Measurements from ENCODE around the gene GNA15.

GRCh38 chr19:3185461-3186159 is 49.8 kb downstream of the GNA15 start, which contains the start of gene NCLN:
- TF ChIP-seq, protein P1, sequence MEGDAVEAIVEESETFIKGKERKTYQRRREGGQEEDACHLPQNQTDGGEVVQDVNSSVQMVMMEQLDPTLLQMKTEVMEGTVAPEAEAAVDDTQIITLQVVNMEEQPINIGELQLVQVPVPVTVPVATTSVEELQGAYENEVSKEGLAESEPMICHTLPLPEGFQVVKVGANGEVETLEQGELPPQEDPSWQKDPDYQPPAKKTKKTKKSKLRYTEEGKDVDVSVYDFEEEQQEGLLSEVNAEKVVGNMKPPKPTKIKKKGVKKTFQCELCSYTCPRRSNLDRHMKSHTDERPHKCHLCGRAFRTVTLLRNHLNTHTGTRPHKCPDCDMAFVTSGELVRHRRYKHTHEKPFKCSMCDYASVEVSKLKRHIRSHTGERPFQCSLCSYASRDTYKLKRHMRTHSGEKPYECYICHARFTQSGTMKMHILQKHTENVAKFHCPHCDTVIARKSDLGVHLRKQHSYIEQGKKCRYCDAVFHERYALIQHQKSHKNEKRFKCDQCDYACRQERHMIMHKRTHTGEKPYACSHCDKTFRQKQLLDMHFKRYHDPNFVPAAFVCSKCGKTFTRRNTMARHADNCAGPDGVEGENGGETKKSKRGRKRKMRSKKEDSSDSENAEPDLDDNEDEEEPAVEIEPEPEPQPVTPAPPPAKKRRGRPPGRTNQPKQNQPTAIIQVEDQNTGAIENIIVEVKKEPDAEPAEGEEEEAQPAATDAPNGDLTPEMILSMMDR (IDR thresholded peaks at IDR 0.05) = no peak
- TF ChIP-seq POLR2A (IDR thresholded peaks at IDR 0.05) = peak; percentile 68
